Measurements from ENCODE around the gene ZNF502. TPM values are rescaled to one million over a fixed set of nuclear protein-coding genes. Genes with fewer than 3 reads are reported as not detected.

The ZNF502 gene
- total RNA-seq (2021) (1.6 and 2.2 TPM in 2 replicates), Bru-seq, nascent RNA (percentile 62 among the genes with signal in this experiment), BruChase-seq, experiment 1, labeled RNA remaining after a 2-hour chase (percentile 61 among the genes with signal in this experiment), BruChase-seq, experiment 2, labeled RNA remaining after a 6-hour chase (percentile 53 among the genes with signal in this experiment)
- long read RNA-seq, partial matches to known transcripts: 0 of 3 reads
- long read RNA-seq, other reads (novel, unspliced or antisense): 1 of 3 reads

- POLR2A ChIA-PET (ENCODE audit: low non-redundant PET): no interaction called here
- H3K9me3 ChIP-seq (ENCODE audit: low read depth, low read length, poor library complexity, severe bottlenecking): no peaks in the 10 kb centered on the region
Measured at GRCh38 chr3:44712455-44713075, at the start of gene ZNF502. Gene ZNF502, plus strand, starts transcription at chr3:44712660. Its CDS starts 7,602 bp downstream, at chr3:44720262.

GRCh38 chr3:44665173-44665572 is 47.3 kb upstream of the ZNF502 start:
- no peaks in the 10 kb centered on the region for H3K4me1 ChIP-seq (ENCODE audit: insufficient read depth, low read length, poor library complexity, severe bottlenecking)
- no peak for DNase-seq (ENCODE audit: low spot score)
- H3K27ac ChIP-seq (ENCODE audit: low read depth, low read length, poor library complexity, severe bottlenecking): no peak overlapping the region
- ChIA-PET POLR2A (ENCODE audit: low non-redundant PET) (no interaction called here), CTCF (no interaction called here)
- H3K27me3 ChIP-seq (replicated peaks; ENCODE audit: insufficient read depth, low read depth, low read length, poor library complexity): no peaks in the 10 kb centered on the region
- no peaks in the 10 kb centered on the region for H3K9me3 ChIP-seq (ENCODE audit: low read depth, low read length, poor library complexity, severe bottlenecking)
- no peak for TF ChIP-seq EZH2 (IDR thresholded peaks at IDR 0.05; ENCODE audit: borderline replicate concordance, low read depth, low read length, poor library complexity, severe bottlenecking)
- TF ChIP-seq, protein P1, sequence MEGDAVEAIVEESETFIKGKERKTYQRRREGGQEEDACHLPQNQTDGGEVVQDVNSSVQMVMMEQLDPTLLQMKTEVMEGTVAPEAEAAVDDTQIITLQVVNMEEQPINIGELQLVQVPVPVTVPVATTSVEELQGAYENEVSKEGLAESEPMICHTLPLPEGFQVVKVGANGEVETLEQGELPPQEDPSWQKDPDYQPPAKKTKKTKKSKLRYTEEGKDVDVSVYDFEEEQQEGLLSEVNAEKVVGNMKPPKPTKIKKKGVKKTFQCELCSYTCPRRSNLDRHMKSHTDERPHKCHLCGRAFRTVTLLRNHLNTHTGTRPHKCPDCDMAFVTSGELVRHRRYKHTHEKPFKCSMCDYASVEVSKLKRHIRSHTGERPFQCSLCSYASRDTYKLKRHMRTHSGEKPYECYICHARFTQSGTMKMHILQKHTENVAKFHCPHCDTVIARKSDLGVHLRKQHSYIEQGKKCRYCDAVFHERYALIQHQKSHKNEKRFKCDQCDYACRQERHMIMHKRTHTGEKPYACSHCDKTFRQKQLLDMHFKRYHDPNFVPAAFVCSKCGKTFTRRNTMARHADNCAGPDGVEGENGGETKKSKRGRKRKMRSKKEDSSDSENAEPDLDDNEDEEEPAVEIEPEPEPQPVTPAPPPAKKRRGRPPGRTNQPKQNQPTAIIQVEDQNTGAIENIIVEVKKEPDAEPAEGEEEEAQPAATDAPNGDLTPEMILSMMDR (conservative IDR thresholded peaks at IDR 0.05; ENCODE audit: low read depth, low read length): no peak
- H3K36me3 ChIP-seq (ENCODE audit: insufficient read depth, low read length, poor library complexity, severe bottlenecking): peaks cover 6% of the 10 kb centered on the region
- no TSS peak for BruUV-seq (replicated peaks)
- no peak overlapping the region for H3K4me3 ChIP-seq (ENCODE audit: low read depth, low read length, poor library complexity, severe bottlenecking)
- intact Hi-C loops (cut with micrococcal nuclease; ENCODE audit: unreplicated experiment): no loop called here

More at GRCh38 chr3:44712455-44713075, at the start of gene ZNF502:
- BruUV-seq (replicated peaks): TSS peak; percentile 61
- TF ChIP-seq EZH2 (IDR thresholded peaks at IDR 0.05; ENCODE audit: borderline replicate concordance, low read depth, low read length, poor library complexity, severe bottlenecking): no peak
- TF ChIP-seq, protein P1 (conservative IDR thresholded peaks at IDR 0.05; ENCODE audit: low read depth, low read length): 0 out of 2 replicates have a peak, but pooled peaks have one; percentile 11
- H3K36me3 ChIP-seq (ENCODE audit: insufficient read depth, low read length, poor library complexity, severe bottlenecking): no peaks in the 10 kb centered on the region
- peak; percentile 77 for DNase-seq (ENCODE audit: low spot score)
- CTCF ChIA-PET: no interaction called here
- peak within 1 kb of the TSS; percentile 51 for H3K4me3 ChIP-seq (ENCODE audit: low read depth, low read length, poor library complexity, severe bottlenecking)
- H3K4me1 ChIP-seq (ENCODE audit: insufficient read depth, low read length, poor library complexity, severe bottlenecking): no peaks in the 10 kb centered on the region
- no peaks in the 10 kb centered on the region for H3K27me3 ChIP-seq (replicated peaks; ENCODE audit: insufficient read depth, low read depth, low read length, poor library complexity)
- H3K27ac ChIP-seq (ENCODE audit: low read depth, low read length, poor library complexity, severe bottlenecking): no peak within 1 kb of the TSS
- intact Hi-C loops (cut with micrococcal nuclease; ENCODE audit: unreplicated experiment): loop anchor here (1.0 kb wide), 1 partner anchor 17 kb away; the partner anchor contains the start of gene ZNF501

GRCh38 chr3:44666346-44666745 is 46.1 kb upstream of the ZNF502 start:
- ChIA-PET POLR2A (ENCODE audit: low non-redundant PET) (no interaction called here), CTCF (no interaction called here)
- intact Hi-C loops (cut with micrococcal nuclease; ENCODE audit: unreplicated experiment): no loop called here
- no TSS peak for BruUV-seq (replicated peaks)
- no peaks in the 10 kb centered on the region for H3K9me3 ChIP-seq (ENCODE audit: low read depth, low read length, poor library complexity, severe bottlenecking)
- no peaks in the 10 kb centered on the region for H3K4me1 ChIP-seq (ENCODE audit: insufficient read depth, low read length, poor library complexity, severe bottlenecking)
- no peak overlapping the region for H3K27ac ChIP-seq (ENCODE audit: low read depth, low read length, poor library complexity, severe bottlenecking)
- DNase-seq (ENCODE audit: low spot score): no peak
- no peaks in the 10 kb centered on the region for H3K36me3 ChIP-seq (ENCODE audit: insufficient read depth, low read length, poor library complexity, severe bottlenecking)
- H3K27me3 ChIP-seq (replicated peaks; ENCODE audit: insufficient read depth, low read depth, low read length, poor library complexity): no peaks in the 10 kb centered on the region
- H3K4me3 ChIP-seq (ENCODE audit: low read depth, low read length, poor library complexity, severe bottlenecking): no peak overlapping the region
- TF ChIP-seq, protein P1 (conservative IDR thresholded peaks at IDR 0.05; ENCODE audit: low read depth, low read length): no peak
- no peak for TF ChIP-seq EZH2 (IDR thresholded peaks at IDR 0.05; ENCODE audit: borderline replicate concordance, low read depth, low read length, poor library complexity, severe bottlenecking)
